ENCODE measurements around the gene GPN1. TPM values are rescaled to one million over a fixed set of nuclear protein-coding genes. Genes with fewer than 3 reads are reported as not detected.
"Not testable (repeated sequence)": the region's sequence is repeated elsewhere in the genome, so short reads cannot be mapped to it uniquely, and the experiment has no call there.

The GPN1 gene
- 10 to 100 TPM; 32.7 to 37.4 TPM for total RNA-seq

- Mint-ChIP-seq H3K27ac (no peak within 1 kb of the TSS), H3K4me1 (peaks cover 18% of the 10 kb centered on the region), H3K9me3 (no peaks in the 10 kb centered on the region), H3K27me3 (no peaks in the 10 kb centered on the region), H3K4me3 (no peak within 1 kb of the TSS), H3K36me3 (peaks cover 27% of the 10 kb centered on the region)
- POLR2A ChIA-PET, result interaction anchor here (0.6 to 2.9 kb wide), 11 partner anchors 24 to 249 kb away, joined by 3 to 15 read pairs (median 4); partner anchors contain the start of genes NRBP1, PPM1G, SLC4A1AP and SUPT7L
- ATAC-seq (ENCODE audit: low read depth) (peak; percentile 98), DNase-seq (peak; percentile 92)
Measured at GRCh38 chr2:27628767-27629709, at the start of gene GPN1, which contains the start of gene CCDC121. Gene GPN1 (plus strand): TSS chr2:27629050. CDS start chr2:27629059, 9 bp downstream. Gene CCDC121 (minus strand): TSS chr2:27629012. CDS start chr2:27627799, 1,213 bp downstream.

GRCh38 chr2:27581417-27582128, 47.3 kb upstream of the GPN1 start:
- Mint-ChIP-seq H3K27me3 (peaks cover 13% of the 10 kb centered on the region), H3K36me3 (peaks cover 23% of the 10 kb centered on the region), H3K27ac (peak overlapping the region; percentile 23), H3K9me3 (peaks cover 13% of the 10 kb centered on the region), H3K4me3 (peak overlapping the region; percentile 17), H3K4me1 (peaks cover 28% of the 10 kb centered on the region)
- POLR2A ChIA-PET, result interaction anchor here (0.6 kb wide), 1 partner anchor 12 kb away, joined by 3 read pairs; no protein-coding TSS in a partner anchor
- ATAC-seq (ENCODE audit: low read depth) (no peak), DNase-seq (no peak)

- peaks cover 13% of the 10 kb centered on the region for H3K9me3 Mint-ChIP-seq
- H3K36me3 Mint-ChIP-seq, result peaks cover 30% of the 10 kb centered on the region
- H3K4me1 Mint-ChIP-seq, result peaks cover 35% of the 10 kb centered on the region
- peak overlapping the region; percentile 97 for H3K27ac Mint-ChIP-seq
- DNase-seq (no peak), ATAC-seq (ENCODE audit: low read depth) (no peak)
- H3K4me3 Mint-ChIP-seq, result peak overlapping the region; percentile 98
- H3K27me3 Mint-ChIP-seq, result peaks cover 13% of the 10 kb centered on the region
- POLR2A ChIA-PET, result interaction anchor here (1.1 to 2.3 kb wide), 2 partner anchors 46 to 82 kb away, joined by 3 to 11 read pairs; partner anchors contain the start of genes CCDC121 and GPN1
Measured at GRCh38 chr2:27582129-27582694, 46.6 kb upstream of the GPN1 start.

GRCh38 chr2:27582695-27583389, 46.0 kb upstream of the GPN1 start, which contains the start of gene ZNF512:
Gene ZNF512 (plus strand): TSS chr2:27583042. CDS start chr2:27583113, 71 bp downstream.
- Mint-ChIP-seq H3K36me3 (peaks cover 31% of the 10 kb centered on the region), H3K27ac (peak within 1 kb of the TSS; percentile 97), H3K9me3 (peaks cover 10% of the 10 kb centered on the region), H3K27me3 (peaks cover 11% of the 10 kb centered on the region), H3K4me3 (peak within 1 kb of the TSS; percentile 98), H3K4me1 (peaks cover 36% of the 10 kb centered on the region)
- ATAC-seq (ENCODE audit: low read depth) (peak; percentile 94), DNase-seq (peak; percentile 86)
- POLR2A ChIA-PET, result interaction anchor here (1.1 to 2.3 kb wide), 2 partner anchors 45 to 81 kb away, joined by 3 to 11 read pairs; partner anchors contain the start of genes CCDC121 and GPN1

- peaks cover 33% of the 10 kb centered on the region for H3K36me3 Mint-ChIP-seq
- H3K9me3 Mint-ChIP-seq, result peaks cover 9% of the 10 kb centered on the region
- H3K4me1 Mint-ChIP-seq, result peaks cover 36% of the 10 kb centered on the region
- DNase-seq, result no peak
- peak overlapping the region; percentile 97 for H3K27ac Mint-ChIP-seq
- H3K4me3 Mint-ChIP-seq, result peak overlapping the region; percentile 98
- ATAC-seq (ENCODE audit: low read depth), result peak; percentile 1
- POLR2A ChIA-PET, result interaction anchor here (1.1 to 2.3 kb wide), 2 partner anchors 45 to 81 kb away, joined by 3 to 11 read pairs; partner anchors contain the start of genes CCDC121 and GPN1
- H3K27me3 Mint-ChIP-seq, result peaks cover 10% of the 10 kb centered on the region
Measured at GRCh38 chr2:27583390-27583915, 45.4 kb upstream of the GPN1 start.

- Mint-ChIP-seq H3K4me1 (peaks cover 36% of the 10 kb centered on the region), H3K4me3 (peak overlapping the region; percentile 98), H3K9me3 (peaks cover 6% of the 10 kb centered on the region), H3K36me3 (peaks cover 33% of the 10 kb centered on the region), H3K27me3 (peaks cover 5% of the 10 kb centered on the region), H3K27ac (peak overlapping the region; percentile 27)
- no peak for ATAC-seq (ENCODE audit: low read depth)
- POLR2A ChIA-PET, result interaction anchor here (0.6 to 2.3 kb wide), 3 partner anchors 44 to 1167 kb away, joined by 3 to 11 read pairs (median 3); partner anchors contain the start of genes CCDC121, GPN1 and PPP1CB
- no peak for DNase-seq
Measured at GRCh38 chr2:27584597-27584996, 44.3 kb upstream of the GPN1 start.

- H3K9me3 Mint-ChIP-seq, result peaks cover 10% of the 10 kb centered on the region
- ATAC-seq (ENCODE audit: low read depth) (no peak), DNase-seq (no peak)
- POLR2A ChIA-PET, result no interaction called here
- H3K27ac Mint-ChIP-seq, result no peak overlapping the region
- H3K27me3 Mint-ChIP-seq, result no peaks in the 10 kb centered on the region
- peaks cover 49% of the 10 kb centered on the region for H3K36me3 Mint-ChIP-seq
- peaks cover 39% of the 10 kb centered on the region for H3K4me1 Mint-ChIP-seq
- no peak overlapping the region for H3K4me3 Mint-ChIP-seq
Measured at GRCh38 chr2:27587025-27587424, 41.8 kb upstream of the GPN1 start.

- POLR2A ChIA-PET, result no interaction called here
- no peak overlapping the region for H3K27ac Mint-ChIP-seq
- H3K9me3 Mint-ChIP-seq, result peaks cover 10% of the 10 kb centered on the region
- peaks cover 34% of the 10 kb centered on the region for H3K4me1 Mint-ChIP-seq
- no peaks in the 10 kb centered on the region for H3K27me3 Mint-ChIP-seq
- no peak for ATAC-seq (ENCODE audit: low read depth)
- no peak for DNase-seq
- no peak overlapping the region for H3K4me3 Mint-ChIP-seq
- H3K36me3 Mint-ChIP-seq, result peaks cover 58% of the 10 kb centered on the region
Measured at GRCh38 chr2:27588308-27588707, 40.5 kb upstream of the GPN1 start.

GRCh38 chr2:27591745-27592144, 37.1 kb upstream of the GPN1 start:
- POLR2A ChIA-PET, result no interaction called here
- Mint-ChIP-seq H3K9me3 (peaks cover 17% of the 10 kb centered on the region), H3K27me3 (no peaks in the 10 kb centered on the region), H3K36me3 (peaks cover 67% of the 10 kb centered on the region), H3K27ac (no peak overlapping the region), H3K4me3 (no peak overlapping the region), H3K4me1 (peaks cover 10% of the 10 kb centered on the region)
- DNase-seq, result no peak
- ATAC-seq (ENCODE audit: low read depth), result no peak

GRCh38 chr2:27593240-27593639, 35.6 kb upstream of the GPN1 start:
- no peaks in the 10 kb centered on the region for H3K27me3 Mint-ChIP-seq
- no peak for DNase-seq
- peaks cover 62% of the 10 kb centered on the region for H3K36me3 Mint-ChIP-seq
- no peak for ATAC-seq (ENCODE audit: low read depth)
- POLR2A ChIA-PET, result interaction anchor here (0.6 to 0.7 kb wide), 2 partner anchors 12 to 213 kb away, joined by 3 read pairs; partner anchors contain the start of gene ZNF513
- no peak overlapping the region for H3K27ac Mint-ChIP-seq
- H3K9me3 Mint-ChIP-seq, result peaks cover 17% of the 10 kb centered on the region
- no peak overlapping the region for H3K4me3 Mint-ChIP-seq
- peaks cover 4% of the 10 kb centered on the region for H3K4me1 Mint-ChIP-seq

- POLR2A ChIA-PET; H3K27me3 Mint-ChIP-seq; H3K4me3 Mint-ChIP-seq; H3K4me1 Mint-ChIP-seq; H3K27ac Mint-ChIP-seq; ATAC-seq (ENCODE audit: low read depth); DNase-seq: not testable (repeated sequence)
- Mint-ChIP-seq H3K9me3 (peaks cover 17% of the 10 kb centered on the region), H3K36me3 (peaks cover 62% of the 10 kb centered on the region)
Measured at GRCh38 chr2:27594020-27594703, 34.7 kb upstream of the GPN1 start.

Data from activated naive CD8-positive, alpha-beta T cell treated with anti-CD3 and anti-CD28 coated beads, Interleukin-2, amount 10 ng/mL, durations not matched to agents 7 days and 5 days (primary cell).